ENCODE results near the gene RSPH6A.
"Not testable (repeated sequence)": the region's sequence is repeated elsewhere in the genome, so short reads cannot be mapped to it uniquely, and the experiment has no call there.

The RSPH6A gene

DNA sequence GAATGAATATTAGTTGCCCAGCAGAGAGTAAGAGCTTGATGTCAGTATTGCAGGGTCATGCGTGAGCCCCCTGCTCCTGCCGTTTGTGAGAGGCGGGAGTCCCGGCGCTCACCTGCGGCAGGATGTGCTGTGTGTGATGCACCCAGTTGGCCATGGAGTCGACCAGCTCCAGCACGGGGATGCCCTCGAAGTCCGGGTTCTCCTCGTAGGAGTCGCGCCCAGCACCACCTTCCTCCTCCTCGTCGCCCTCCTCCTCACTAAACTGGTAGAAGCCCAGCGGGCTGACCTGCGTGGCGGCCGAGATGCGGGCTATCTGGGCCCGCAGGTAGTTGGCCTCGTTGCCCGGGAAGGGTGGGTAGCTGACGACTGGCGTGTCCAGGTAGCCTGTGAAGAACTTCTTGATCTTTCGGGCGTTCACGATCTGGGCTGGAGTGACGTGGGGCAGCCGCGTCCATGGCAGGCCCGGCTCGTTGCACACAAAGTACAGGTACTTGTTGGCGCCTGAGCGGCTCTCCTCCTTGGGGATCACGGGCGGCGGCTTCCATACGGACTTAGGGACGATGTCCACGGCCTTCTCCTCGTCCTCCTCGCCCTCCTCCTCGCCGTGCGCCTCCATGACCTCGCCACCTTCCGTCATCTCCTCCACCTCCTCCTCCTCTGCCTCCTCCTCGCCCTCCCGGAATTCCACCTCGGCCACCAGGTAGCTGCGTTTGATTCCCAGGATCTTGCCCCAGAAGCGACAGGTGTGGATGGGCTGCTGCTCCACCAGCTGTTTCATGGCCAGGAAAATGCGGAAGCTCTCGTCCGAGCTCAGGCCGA is 10.8 kb downstream of the RSPH6A start:
- DNase-seq (ENCODE audit: extremely low read depth in 1 of 2, low read depth in 1 of 2), result no peak

DNA sequence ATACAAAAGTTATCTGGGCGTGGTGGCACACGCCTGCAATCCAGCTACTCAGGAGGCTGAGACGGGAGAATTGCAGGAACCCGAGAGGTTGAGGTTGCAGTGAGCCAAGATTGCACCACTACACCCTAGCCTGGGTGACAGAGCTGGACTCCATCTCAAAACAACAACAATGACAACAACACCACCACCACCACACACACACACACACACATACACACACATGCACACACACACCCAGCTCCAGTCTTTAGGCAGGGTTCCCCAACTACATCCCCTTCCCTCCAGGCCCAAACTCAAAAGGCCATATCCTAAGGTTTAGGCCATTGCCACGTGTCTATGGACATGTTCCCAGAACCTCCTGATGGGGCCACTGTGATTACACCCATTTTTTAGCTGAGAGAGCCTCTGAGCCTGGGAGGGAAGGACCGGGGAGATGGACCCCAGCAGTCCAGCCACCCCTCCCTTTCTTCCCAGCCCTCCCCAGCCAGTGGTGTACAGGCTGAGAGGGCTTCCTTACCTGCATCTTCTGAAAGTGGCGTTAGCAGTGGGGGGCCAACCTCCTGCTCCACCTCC is 13.4 kb downstream of the RSPH6A start:
- DNase-seq (ENCODE audit: extremely low read depth in 1 of 2, low read depth in 1 of 2), result no peak

DNA sequence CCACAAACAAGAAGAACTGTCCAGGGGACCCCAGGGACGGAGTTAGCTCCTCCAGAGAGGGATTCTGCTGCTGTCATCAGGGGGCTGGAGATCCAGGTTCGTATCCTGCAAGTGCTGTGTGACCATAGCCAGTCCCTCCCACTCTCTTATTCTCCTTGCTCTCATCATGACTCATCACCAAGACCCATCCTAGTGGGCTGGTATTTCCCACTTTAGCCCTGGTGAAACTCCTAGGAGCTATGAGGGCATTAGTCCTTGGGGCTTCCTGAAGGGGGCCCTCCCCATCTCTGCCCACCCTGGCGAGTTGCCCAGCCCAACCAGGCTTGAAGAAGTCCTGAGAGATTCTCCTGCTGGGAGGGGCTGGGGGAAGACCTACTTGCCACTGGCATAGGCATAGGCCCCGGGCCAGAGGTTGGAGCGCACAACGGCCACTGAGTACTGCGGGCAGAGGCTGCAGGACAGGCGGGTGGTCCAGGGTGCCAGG is 15.0 kb downstream of the RSPH6A start:
- DNase-seq (ENCODE audit: extremely low read depth in 1 of 2, low read depth in 1 of 2), result no peak

DNA sequence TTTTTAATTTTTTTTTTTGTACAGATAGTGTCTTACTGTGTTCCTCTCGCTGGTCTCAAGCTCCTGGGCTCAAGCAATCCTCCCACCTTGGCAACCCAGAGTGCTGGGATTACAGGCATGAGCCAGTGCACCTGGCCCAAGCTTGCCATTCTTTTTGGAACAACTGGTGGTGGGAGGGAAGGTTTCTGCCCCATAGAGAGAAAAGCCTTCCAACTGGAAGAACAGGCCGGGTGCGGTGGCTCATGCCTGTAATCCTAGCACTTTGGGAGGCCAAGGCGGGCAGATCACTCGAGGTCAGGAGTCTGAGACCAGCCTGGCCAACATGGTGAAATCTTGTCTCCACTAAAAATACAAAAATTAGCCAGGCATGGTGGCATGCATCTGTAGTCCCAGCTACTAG is 15.6 kb downstream of the RSPH6A start:
- not testable (repeated sequence) for DNase-seq (ENCODE audit: extremely low read depth in 1 of 2, low read depth in 1 of 2)

DNA sequence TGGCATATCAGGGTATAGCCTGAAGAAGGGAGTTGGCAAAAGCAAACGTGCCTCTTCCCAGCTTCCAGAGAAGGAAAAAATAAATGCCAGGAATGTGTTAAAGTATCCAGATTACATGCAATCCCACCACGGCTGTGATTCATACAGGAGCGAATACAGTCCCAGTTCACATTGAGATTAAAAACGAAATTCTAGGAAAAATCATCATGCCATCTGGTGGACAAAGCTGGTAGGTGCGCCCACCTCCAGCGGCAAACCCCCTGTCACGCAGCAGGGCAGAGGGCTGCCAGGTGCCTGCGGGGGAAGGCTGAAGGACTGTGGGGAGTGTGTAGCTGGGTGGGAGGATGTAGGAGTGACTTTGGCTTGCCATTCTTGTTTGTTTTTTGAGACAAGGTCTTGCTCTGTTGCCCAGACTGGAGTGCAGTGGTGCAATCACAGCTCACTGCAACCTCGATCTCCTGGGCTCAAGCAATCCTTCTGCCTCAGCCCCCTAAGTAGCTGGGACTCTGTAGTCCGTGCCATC is 16.1 kb downstream of the RSPH6A start:
- DNase-seq (ENCODE audit: extremely low read depth in 1 of 2, low read depth in 1 of 2), result peak; percentile 25 to 43

DNA sequence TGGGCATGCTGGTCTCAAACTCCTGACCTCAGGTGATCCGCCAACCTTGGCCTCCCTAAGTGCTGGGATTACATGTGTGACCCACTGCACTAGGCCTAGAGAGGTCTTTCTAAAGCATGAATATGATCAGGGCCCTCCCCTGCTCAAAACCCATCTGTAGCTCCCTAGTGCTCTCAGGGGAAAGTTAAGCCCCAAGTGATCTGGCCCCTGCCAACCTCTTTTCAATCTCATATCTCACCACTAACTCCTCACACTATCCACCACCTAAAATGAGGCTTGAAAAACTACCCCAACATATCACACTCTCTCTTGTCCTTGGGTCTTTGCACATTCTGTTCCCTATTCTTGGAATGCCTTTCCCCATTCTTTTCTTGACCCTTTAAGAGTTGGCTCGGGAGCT is 20.5 kb downstream of the RSPH6A start:
- no peak for DNase-seq (ENCODE audit: extremely low read depth in 1 of 2, low read depth in 1 of 2)

DNA sequence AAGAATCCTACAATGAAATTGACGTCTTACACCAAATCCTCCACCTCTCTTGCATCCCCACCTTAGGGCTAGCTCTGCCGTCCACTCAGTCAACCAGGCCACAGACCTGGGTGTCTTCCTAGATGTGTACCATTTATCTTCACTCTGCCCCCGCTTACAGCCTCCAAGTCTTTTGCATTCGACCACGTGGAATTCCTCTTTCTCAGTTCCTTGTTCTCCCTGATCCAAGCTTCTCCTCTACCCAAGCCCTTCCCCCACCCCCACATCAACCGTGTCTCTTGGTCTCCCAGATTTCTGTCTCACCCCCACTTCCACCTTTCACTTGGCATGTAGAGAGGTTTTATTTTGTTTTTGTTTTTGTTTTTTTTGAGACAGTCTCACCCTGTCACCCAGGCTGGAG is 21.2 kb downstream of the RSPH6A start:
- DNase-seq (ENCODE audit: extremely low read depth in 1 of 2, low read depth in 1 of 2), result no peak

DNA sequence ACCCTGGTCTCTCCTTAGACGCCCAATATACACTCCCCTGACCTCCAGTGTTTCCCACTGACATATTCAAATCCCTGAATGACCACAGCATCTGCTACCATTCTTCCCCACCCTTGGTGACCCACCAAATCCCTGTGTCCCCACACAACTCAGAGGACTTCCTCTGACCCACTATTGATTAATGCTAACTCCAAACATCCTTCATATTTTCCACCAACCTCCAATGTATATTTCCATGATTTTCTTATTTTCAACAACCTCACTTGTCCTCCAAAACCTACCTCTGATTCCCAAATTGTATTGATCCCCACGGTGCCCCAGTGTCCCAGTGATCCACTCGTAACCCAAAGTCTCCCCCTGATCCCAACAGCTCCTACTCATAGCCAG is 21.9 kb downstream of the RSPH6A start:
- no peak for DNase-seq (ENCODE audit: extremely low read depth in 1 of 2, low read depth in 1 of 2)

DNA sequence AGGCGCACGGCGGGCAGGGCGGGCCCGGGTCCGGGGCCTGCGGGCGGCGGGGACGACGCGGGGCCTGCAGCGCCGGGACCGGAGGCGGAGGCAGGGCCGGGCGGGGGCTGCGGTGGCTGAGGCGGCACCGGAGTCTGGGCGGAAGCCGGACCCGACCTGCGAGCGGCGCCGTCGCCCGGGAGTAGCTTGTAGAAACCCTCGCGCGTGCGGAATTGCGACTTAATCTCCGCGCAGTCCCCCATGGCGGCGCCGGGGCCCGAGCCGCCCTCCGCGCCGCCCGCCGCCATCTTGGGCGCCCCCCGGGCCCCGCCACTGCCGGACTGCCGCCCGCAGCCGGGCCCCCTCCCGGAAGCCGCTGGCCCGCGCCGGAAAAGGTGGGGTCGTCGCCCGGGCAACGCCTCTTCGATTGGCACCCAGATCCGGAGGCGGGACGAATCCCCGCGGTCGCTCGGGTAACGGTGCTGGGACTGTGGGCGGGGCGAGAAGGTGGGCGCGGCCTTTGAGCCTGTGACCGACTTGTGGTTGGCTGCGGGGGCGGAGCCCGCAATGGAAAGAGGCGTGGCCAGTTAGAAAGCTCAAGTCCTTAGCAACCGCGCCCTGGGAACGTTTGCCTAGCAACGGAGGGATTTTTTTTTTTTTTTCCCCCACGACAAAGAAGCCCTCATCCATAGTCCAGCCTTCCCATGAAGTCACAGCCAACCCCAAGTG is 22.5 kb downstream of the RSPH6A start, which contains the start of gene DMWD:
Gene DMWD (minus strand): TSS at position 376 of the 708 bp plus-strand sequence. CDS start 89 bp downstream, at position 287.
- DNase-seq (ENCODE audit: extremely low read depth in 1 of 2, low read depth in 1 of 2), result peak; percentile 99

DNA sequence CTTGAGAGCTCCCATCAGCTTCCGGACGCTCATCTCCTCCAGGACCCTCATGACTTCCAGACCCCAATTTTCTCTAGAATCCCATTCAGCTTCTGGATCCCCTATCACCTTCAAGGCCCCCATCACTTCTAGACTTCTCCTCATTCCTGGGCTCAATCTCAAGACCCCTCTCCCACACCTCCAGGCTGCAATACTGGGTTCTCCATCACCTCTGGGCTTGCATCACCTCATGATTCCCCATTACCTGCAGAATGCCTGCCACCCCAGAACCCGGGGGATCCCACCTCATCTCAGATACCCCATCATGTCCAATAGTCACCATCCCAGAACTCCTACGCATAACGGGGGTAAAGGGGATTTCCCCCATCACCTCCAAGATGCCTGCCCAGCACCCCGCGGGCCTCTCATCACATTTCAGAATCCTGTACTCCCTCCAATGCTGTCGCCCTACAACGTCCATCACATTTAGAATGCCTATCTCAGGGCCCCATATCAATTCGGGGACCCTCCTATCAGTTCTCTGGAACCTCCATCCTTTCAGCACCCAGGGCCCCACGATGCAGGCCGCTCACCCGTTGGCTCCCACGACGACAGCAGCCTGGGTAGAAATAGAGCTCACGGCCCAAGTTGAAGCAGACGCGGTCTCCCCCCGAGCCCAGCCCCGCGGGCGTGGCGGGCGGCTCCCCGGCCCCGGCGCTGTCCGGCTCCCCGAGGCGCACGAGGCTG is 23.2 kb downstream of the RSPH6A start:
- no peak for DNase-seq (ENCODE audit: extremely low read depth in 1 of 2, low read depth in 1 of 2)

DNA sequence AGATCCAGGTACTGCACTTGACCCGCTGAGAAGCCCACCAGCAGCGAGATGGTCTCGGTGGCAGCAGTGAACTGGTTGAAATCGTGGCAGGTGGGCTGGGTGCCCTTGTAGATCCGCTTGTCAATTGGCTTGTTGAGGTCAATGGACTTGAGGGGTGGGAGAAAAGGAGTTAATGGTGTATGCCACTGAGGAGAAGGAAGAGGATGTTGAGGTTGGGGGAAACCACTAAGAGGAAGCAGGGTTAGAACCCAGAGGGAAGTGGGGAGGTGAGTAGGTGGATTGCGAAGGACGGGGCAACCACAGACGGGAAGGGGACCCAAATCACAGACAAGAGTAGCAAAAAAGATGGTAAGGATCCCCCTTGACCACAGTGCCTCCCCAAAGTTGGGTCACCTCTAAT is 24.2 kb downstream of the RSPH6A start:
- no peak for DNase-seq (ENCODE audit: extremely low read depth in 1 of 2, low read depth in 1 of 2)

DNA sequence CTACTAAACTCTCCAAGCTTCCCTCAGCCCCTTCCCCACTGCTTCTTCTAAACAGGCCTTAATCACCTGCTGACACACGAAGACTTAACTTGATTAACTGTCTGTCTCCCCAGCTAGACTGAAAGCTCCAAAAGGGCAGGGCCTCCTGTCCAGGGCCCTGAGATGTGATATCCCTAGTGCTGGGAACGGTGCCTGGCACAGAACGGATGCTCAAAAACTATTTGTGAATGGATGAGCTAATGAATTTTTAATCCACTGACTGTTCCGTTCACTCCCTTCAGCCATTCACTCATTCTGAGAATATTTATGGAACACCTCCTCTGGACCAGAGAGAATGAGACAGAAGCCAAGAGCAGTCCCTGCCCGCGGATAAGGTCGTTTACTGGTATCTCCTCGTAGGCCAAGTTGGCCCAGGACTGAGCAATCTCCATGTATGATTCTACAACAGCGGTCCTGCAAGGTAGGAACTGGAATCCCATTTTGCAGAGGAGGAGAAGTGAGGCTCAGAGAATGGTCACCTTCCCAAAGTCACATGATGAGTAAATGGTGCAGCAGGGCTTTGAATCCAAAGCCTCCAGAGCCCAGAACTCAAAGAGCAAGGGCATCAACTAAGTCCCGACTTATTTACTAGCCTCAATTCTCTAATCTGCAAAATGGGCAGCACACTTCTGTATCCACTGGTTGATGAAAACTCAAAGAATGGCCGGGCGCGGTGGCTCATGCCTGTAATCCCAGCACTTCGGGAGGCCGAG is 25.9 kb downstream of the RSPH6A start:
- no peak for DNase-seq (ENCODE audit: extremely low read depth in 1 of 2, low read depth in 1 of 2)

DNA sequence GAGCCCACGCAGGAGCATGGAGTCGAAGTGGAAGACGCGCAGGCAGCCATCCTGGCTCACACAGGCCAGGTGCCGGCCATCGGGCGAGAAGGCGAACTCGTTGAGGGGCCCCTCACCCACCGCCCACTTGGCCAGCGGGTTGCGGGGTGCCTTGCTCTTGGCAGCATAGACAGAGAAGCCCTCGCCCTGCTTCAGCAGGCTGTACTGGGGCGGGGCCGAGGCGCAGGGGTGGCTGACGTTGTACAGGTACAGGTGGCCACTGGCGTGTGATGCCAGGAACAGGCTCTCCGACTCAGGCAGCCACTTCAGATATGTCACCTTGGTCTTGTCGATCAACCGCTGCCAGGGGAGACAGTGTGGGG is 28.6 kb downstream of the RSPH6A start:
- no peak for DNase-seq (ENCODE audit: extremely low read depth in 1 of 2, low read depth in 1 of 2)

DNA sequence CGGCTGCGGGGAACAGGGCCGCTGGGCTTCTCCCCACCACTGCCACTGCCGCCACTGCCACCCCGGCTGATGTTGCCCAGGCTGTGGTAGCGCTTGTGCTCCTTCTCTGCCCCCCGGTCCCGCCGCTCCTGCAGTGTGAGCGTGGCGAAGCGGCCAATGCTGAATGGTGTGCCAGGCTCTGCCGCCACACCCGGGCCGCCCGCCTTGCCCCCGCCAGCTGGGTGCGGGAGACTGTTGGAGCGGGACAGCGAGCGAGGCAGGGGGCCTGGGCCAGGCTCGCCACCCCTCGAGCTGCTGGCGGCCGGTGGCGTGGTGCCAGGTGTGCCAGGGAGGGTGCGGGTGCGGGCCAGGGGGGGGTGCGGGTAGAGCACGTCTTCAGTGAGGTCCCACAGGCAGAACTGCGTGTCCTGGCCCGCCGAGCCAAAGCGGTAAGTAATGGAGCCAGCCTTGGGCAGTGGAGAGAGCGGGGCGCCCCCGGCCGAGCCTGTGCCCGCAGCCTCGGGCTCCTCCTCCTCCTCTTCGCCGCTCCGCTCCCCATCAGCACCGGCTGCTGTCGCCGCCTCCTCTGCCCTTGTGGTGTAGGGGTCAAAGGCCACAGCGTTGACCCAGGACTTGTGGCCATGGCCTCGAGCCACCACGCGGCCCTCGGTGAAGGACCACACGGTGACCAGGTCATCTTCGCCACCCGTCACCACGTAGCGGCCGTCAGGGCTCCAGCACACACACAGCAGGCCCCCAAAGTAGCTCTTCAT is 29.2 kb downstream of the RSPH6A start:
- no peak for DNase-seq (ENCODE audit: extremely low read depth in 1 of 2, low read depth in 1 of 2)

DNA sequence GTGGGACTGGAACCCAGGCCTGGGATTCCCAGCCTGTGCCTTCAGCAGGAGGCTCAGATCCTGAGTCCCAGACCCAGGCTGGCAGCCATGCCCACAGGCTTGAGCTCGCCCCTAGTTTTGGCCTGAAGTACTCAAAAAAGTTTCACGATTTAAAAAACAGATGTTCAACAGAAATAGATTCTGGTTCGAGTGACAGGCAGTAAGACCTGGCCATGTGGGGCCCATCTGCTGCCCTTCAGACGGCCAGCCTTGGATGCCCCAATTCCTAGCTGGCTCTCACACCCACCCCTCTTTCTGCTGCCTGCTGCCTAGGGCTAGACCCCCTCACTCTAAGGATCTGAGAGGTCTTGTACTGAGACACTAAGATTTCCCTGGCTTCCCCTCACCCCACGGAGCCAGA is 30.0 kb downstream of the RSPH6A start:
- no peak for DNase-seq (ENCODE audit: extremely low read depth in 1 of 2, low read depth in 1 of 2)

DNA sequence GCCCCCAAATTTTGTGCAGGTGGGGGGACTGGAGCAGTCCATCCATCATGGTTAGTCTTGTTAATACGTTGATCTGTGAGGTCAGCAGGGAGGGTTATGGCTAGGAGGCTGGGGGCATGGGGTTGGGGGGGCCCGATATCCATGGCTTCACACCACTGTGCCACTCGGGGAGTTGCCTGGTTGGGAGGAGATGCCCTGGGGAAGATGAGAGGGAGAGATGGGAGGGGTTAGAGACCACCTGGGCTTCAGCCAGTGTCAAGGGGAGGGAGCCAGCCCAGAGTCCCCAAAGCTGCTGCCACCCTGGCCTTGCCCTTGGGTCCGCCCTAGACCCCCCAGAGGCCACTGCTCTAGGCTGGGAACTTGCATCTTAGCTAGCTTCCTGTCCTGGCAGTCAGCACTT is 31.0 kb downstream of the RSPH6A start:
- no peak for DNase-seq (ENCODE audit: extremely low read depth in 1 of 2, low read depth in 1 of 2)

DNA sequence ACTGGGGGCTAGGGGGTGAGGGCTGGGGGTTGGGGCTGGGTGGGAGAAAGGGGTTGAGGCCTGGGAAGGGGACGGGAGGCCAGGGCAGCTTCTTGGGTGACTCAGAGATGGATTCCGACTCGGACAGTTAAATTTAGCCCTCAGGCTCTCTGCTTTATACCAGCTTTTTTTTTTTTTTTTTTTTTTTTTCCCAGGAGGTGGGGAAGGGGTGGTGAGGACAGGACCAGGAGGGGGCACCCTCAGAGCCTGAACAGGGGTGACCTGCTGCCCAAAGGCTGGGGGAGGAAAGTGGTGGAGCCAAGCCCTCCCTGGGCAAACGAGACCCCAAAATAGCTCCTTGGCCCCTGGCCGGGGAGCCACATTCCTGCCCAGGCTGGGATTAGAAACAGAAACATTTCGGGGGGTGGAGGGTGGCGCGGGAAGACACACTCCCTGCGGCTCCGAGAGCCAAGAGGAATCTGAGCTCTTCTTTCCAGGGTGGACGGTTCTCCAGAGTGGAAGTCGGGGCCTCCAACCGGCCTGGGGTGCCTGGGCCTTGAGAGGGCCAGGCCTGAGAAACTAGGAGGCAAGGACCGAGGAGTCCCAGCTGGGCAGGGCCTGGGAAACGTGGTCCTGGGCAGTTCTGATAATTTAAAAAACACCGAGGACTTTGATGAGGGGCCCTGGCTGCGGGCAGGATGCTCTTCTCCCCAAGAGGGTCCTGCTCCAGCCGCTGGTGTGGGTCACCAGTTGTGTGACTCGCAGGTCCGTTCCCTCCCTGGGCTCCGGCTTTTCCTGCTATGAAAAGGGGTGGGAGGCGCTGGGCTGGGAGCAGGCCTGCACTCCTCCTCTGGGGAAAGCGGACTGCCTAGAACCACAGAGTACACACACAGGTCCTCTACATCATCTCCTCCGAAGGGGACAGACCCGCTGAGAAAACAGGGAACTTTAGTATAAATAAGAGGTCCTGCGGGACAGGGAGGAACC is 32.0 kb downstream of the RSPH6A start:
- no peak for DNase-seq (ENCODE audit: extremely low read depth in 1 of 2, low read depth in 1 of 2)

DNA sequence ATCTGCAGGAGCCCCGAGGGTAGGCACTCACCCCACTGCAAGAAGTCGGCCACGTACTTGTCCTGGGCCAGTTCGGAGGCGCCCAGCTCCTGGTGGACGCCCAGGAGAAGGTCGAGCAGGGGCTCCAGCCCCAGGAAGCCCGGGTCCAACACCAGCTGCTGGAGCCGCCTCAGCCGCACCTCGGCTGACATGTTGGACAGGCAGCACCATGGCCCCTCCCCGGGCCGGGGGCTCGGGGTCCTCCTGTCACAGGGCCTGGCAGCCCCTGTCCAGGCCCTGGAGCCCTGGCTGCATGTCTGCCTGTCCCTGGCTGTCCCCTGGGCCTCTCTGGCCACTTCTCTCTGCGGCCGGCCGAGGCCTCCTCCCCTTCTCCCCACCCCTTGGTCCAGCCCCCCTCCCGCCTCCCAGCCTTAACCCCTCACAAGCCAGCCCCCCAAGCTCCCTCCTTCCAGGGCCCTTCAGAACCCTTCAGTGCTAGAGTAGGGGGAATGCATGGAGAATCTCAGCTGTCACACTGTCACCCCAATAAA is 32.9 kb downstream of the RSPH6A start, which contains the start of gene DMPK:
Gene DMPK (minus strand): TSS at position 329 of the 530 bp plus-strand sequence. CDS start 138 bp downstream, at position 191.
- no peak for DNase-seq (ENCODE audit: extremely low read depth in 1 of 2, low read depth in 1 of 2)

All from activated CD8-positive, alpha-beta memory T cell treated with anti-CD3 and anti-CD28 coated beads for 1 hour (primary cell).